Smooth muscle cell (in vitro differentiated cells): Measurements from ENCODE around the gene PLEKHG4B. TPM values are rescaled to one million over a fixed set of nuclear protein-coding genes. Genes with fewer than 3 reads are reported as not detected.

Experiments used
- DNase-seq: peaks from one replicate; lab custom pipeline; 2025; ENCODE audit not compliant: unreplicated experiment; lab: John Stamatoyannopoulos, UW
- H2AFZ ChIP-seq: fragments of 200-600 bp; sonication (generic); 2 replicates; pipeline ENCODE4 v1.6.0; 2016; ENCODE audit warnings: antibody characterized with exemption, low read depth, mild to moderate bottlenecking
- H3F3A ChIP-seq: fragments of 200-600 bp; sonication (generic); 2 replicates; pipeline ENCODE4 v1.6.0; 2017; ENCODE audit warnings: antibody characterized with exemption, low read depth
- H3K27ac ChIP-seq: fragments of 200-600 bp; sonication (generic); 2 replicates; pipeline ENCODE4 v1.5.1; 2016; ENCODE audit warnings: low read depth, mild to moderate bottlenecking
- H3K27me3 ChIP-seq: fragments of 200-600 bp; sonication (generic); 2 replicates; pipeline ENCODE4 v1.6.1; 2016; ENCODE audit warnings: low read depth, mild to moderate bottlenecking
- H3K36me3 ChIP-seq: fragments of 200-600 bp; sonication (generic); 2 replicates; pipeline ENCODE4 v1.5.1; 2016; ENCODE audit warnings: low read depth
- H3K4me1 ChIP-seq: fragments of 200-600 bp; sonication (generic); 2 replicates; pipeline ENCODE4 v1.5.1; 2016; ENCODE audit warnings: low read depth
- H3K4me2 ChIP-seq: fragments of 200-600 bp; sonication (generic); 2 replicates; pipeline ENCODE4 v1.6.0; 2016; ENCODE audit warnings: mild to moderate bottlenecking
- H3K4me3 ChIP-seq: fragments of 200-600 bp; sonication (generic); 2 replicates; pipeline ENCODE4 v1.5.1; 2016; ENCODE audit warnings: mild to moderate bottlenecking
- H3K79me2 ChIP-seq: fragments of 200-600 bp; sonication (generic); 2 replicates; pipeline ENCODE4 v1.6.0; 2016; ENCODE audit warnings: low read depth, mild to moderate bottlenecking
- H3K9ac ChIP-seq: fragments of 200-600 bp; sonication (generic); 2 replicates; pipeline ENCODE4 v1.6.0; 2016; ENCODE audit warnings: low read depth
- H3K9me3 ChIP-seq: fragments of 200-600 bp; sonication (generic); replicated peaks from 2 replicates; pipeline ENCODE4 v1.5.1; 2016; ENCODE audit warnings: low read depth
- H4K20me1 ChIP-seq: fragments of 200-600 bp; sonication (generic); 2 replicates; pipeline ENCODE4 v1.6.0; 2016; ENCODE audit warnings: low read depth
- WGBS: methylation state at CpG from one replicate; pipeline ENCODE4 v1.1.7; 2016; ENCODE audit warnings: low lambda C conversion rate; 5-methylcytosine and 5-hydroxymethylcytosine counted together
- polyA plus RNA-seq: library from polyadenylated mRNA; unstranded; fragments of >200 nt; fragmentation: Nextera tagmentation; extraction: Ambion mirVana; gene quantifications from 2 replicates; pipeline ENCODE4 v1.2.1, GENCODE V29; 2016
- total RNA-seq: library from RNA; depleted of rRNA; stranded (reverse); fragments of >200 nt; gene quantifications from 2 replicates; pipeline ENCODE4 v1.2.3, GENCODE V29; 2014
- TF ChIP-seq, protein P1 (sequence below): fragments of 200-600 bp; sonication (generic); IDR thresholded peaks from 2 replicates; pipeline ENCODE4 v1.5.1; 2017; ENCODE audit warnings: borderline replicate concordance, mild to moderate bottlenecking, antibody characterized with exemption; ENCODE audit not compliant: insufficient read depth, poor library complexity, severe bottlenecking

Gene PLEKHG4B
- total and polyA plus RNA-seq, 2 experiments from 2014 or later: 6.3 to 12.1 TPM

DNA sequence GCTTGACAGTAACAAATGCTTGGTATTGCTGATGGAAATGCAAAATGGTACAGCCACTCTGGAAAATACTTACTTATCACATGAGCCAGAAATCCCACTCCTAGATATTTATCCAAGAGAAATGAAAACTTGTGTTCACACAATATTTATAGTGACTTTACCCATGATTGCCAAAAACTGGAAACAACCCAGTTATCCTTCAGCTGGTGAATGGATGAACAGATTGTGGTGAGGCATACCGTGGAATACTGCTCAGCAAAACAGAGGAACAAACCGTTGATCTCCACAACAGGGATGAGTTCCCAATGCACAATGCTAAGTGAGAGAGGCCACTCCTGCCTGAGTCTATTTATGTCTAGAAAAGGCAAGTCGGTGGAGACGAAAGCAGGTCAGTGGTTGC is 58.8 kb downstream of the PLEKHG4B start:
- H2AFZ ChIP-seq: no peak overlapping the region
- no peaks in the 10 kb centered on the region for H3K27me3 ChIP-seq
- no peak overlapping the region for H3K9ac ChIP-seq
- no peaks in the 10 kb centered on the region for H4K20me1 ChIP-seq
- WGBS: 95% methylated on average over 4 of the region's 4 CpGs
- H3F3A ChIP-seq: no peaks in the 10 kb centered on the region
- peaks cover 7% of the 10 kb centered on the region for H3K36me3 ChIP-seq
- no peak overlapping the region for H3K27ac ChIP-seq
- DNase-seq: no peak
- no peaks in the 10 kb centered on the region for H3K79me2 ChIP-seq
- TF ChIP-seq, protein P1, sequence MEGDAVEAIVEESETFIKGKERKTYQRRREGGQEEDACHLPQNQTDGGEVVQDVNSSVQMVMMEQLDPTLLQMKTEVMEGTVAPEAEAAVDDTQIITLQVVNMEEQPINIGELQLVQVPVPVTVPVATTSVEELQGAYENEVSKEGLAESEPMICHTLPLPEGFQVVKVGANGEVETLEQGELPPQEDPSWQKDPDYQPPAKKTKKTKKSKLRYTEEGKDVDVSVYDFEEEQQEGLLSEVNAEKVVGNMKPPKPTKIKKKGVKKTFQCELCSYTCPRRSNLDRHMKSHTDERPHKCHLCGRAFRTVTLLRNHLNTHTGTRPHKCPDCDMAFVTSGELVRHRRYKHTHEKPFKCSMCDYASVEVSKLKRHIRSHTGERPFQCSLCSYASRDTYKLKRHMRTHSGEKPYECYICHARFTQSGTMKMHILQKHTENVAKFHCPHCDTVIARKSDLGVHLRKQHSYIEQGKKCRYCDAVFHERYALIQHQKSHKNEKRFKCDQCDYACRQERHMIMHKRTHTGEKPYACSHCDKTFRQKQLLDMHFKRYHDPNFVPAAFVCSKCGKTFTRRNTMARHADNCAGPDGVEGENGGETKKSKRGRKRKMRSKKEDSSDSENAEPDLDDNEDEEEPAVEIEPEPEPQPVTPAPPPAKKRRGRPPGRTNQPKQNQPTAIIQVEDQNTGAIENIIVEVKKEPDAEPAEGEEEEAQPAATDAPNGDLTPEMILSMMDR: no peak
- H3K9me3 ChIP-seq: peaks cover 17% of the 10 kb centered on the region
- H3K4me2 ChIP-seq: no peak overlapping the region
- no peak overlapping the region for H3K4me3 ChIP-seq
- H3K4me1 ChIP-seq: no peaks in the 10 kb centered on the region

DNA sequence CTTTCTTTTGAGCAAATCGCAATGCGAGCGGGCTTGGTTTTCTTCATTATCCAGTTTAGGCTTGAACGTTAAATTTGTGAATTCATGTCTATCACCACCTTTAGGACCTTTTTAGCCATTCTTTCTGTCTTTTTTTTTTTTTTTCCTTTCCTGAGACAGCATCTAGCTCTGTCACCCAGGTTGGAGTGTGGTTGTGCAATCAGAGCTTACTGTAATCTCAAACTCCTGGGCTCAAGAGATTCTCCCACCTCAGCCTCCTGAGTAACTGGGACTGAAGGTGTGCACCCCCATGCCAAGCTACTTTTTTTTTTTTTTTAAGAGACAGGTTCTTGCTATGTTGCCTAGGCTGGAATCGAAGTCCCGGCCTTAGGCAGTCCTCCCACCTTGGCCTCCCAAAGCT is 60.1 kb downstream of the PLEKHG4B start:
- no peak overlapping the region for H3K4me2 ChIP-seq
- H3K4me3 ChIP-seq: no peak overlapping the region
- no peaks in the 10 kb centered on the region for H3F3A ChIP-seq
- DNase-seq: no peak
- no peak overlapping the region for H3K27ac ChIP-seq
- no peaks in the 10 kb centered on the region for H3K4me1 ChIP-seq
- TF ChIP-seq, protein P1: no peak
- H3K27me3 ChIP-seq: no peaks in the 10 kb centered on the region
- H4K20me1 ChIP-seq: no peaks in the 10 kb centered on the region
- no peak overlapping the region for H2AFZ ChIP-seq
- H3K36me3 ChIP-seq: peaks cover 7% of the 10 kb centered on the region
- H3K79me2 ChIP-seq: no peaks in the 10 kb centered on the region
- no peak overlapping the region for H3K9ac ChIP-seq
- H3K9me3 ChIP-seq: peaks cover 17% of the 10 kb centered on the region
- WGBS: over 99% methylated on average over 6 of the region's 6 CpGs

DNA sequence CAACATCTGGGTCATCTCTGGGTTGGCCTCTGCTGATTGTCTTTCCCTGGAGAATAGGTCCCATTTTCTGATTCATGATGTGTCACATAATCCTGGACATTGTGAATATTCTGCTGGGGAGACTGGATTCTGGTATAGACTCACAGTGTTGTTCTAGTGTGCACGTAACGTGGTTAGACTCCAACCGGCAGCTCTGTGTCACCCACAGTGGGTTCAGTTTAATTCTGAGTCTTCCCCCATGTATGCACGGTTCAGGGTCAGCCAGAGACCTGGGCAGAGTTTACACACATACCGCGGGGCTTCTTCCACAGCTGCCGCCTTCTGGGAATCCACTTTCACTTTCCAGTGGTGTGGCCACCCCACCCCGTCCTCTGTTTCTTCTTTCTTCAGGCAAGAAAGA is 61.3 kb downstream of the PLEKHG4B start:
- no peak overlapping the region for H3K9ac ChIP-seq
- 82% methylated on average over 8 of the region's 8 CpGs for whole genome bisulfite sequencing
- TF ChIP-seq, protein P1: no peak
- H3K4me3 ChIP-seq: no peak overlapping the region
- no peak overlapping the region for H3K4me2 ChIP-seq
- H3K9me3 ChIP-seq: peaks cover 8% of the 10 kb centered on the region
- no peaks in the 10 kb centered on the region for H3K79me2 ChIP-seq
- H4K20me1 ChIP-seq: no peaks in the 10 kb centered on the region
- H3F3A ChIP-seq: no peaks in the 10 kb centered on the region
- no peaks in the 10 kb centered on the region for H3K36me3 ChIP-seq
- H2AFZ ChIP-seq: no peak overlapping the region
- DNase-seq: no peak
- no peaks in the 10 kb centered on the region for H3K4me1 ChIP-seq
- H3K27ac ChIP-seq: peak overlapping the region; percentile 35
- H3K27me3 ChIP-seq: no peaks in the 10 kb centered on the region

DNA sequence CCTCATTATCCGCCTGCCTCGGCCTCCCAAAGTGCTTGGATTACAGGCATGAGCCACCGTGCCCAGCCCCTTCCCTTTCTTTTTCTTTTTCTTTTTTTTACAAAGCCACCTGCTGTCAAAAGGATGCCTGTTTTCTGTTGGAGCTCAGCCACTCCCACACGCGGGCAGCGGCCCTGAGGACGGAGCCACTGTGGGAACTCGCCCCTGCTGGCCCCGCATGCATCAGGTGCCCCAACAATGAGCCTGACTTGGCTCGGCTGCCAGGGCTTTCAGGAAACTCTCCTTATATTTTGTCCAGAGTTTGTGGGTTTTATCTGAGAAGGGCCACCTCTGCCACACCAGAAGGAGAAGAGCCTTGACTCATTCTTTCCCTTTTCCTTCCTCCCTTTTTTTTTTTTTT is 62.3 kb downstream of the PLEKHG4B start:
- H3K4me3 ChIP-seq: no peak overlapping the region
- no peaks in the 10 kb centered on the region for H3K9me3 ChIP-seq
- no peak overlapping the region for H3K9ac ChIP-seq
- H3K4me2 ChIP-seq: no peak overlapping the region
- 91% methylated on average over 10 of the region's 10 CpGs for WGBS
- no peak for DNase-seq
- no peaks in the 10 kb centered on the region for H3K36me3 ChIP-seq
- no peaks in the 10 kb centered on the region for H3K79me2 ChIP-seq
- H3K4me1 ChIP-seq: no peaks in the 10 kb centered on the region
- no peaks in the 10 kb centered on the region for H3F3A ChIP-seq
- H4K20me1 ChIP-seq: no peaks in the 10 kb centered on the region
- H2AFZ ChIP-seq: no peak overlapping the region
- TF ChIP-seq, protein P1: no peak
- no peaks in the 10 kb centered on the region for H3K27me3 ChIP-seq
- H3K27ac ChIP-seq: no peak overlapping the region
